Lower lobe of right lung (tissue), 2 donors: ENCODE results near the gene PPP2R5C. TPM values are rescaled to one million over a fixed set of nuclear protein-coding genes. Genes with fewer than 3 reads are reported as not detected.
A peak's percentile ranks its signal among the peaks of the same experiment; 100 is the strongest.

Experiments used
- ATAC-seq, 2 donors: fragments of 200-7000 bp; cut with Tn5 transposase; one replicate each; pipeline ENCODE4 v1.9.1; 2020 to 2022; ENCODE audit warnings: mild to moderate bottlenecking in 2 of 2, moderate library complexity in 2 of 2
- DNase-seq: peaks from one replicate; pipeline ENCODE4 v3.0.0-alpha.2; 2020
- H3K27ac ChIP-seq: fragments of 200-600 bp; one replicate; pipeline ENCODE4 v1.8.0; 2022
- H3K27me3 ChIP-seq: fragments of 200-600 bp; one replicate; pipeline ENCODE4 v1.8.0; 2022; ENCODE audit warnings: low read depth
- H3K36me3 ChIP-seq: fragments of 200-600 bp; one replicate; pipeline ENCODE4 v1.8.0; 2022; ENCODE audit warnings: mild to moderate bottlenecking
- H3K4me1 ChIP-seq: fragments of 200-600 bp; one replicate; pipeline ENCODE4 v1.8.0; 2022
- H3K4me3 ChIP-seq: fragments of 200-600 bp; one replicate; pipeline ENCODE4 v1.8.0; 2022; ENCODE audit warnings: mild to moderate bottlenecking
- H3K9me3 ChIP-seq: fragments of 200-600 bp; one replicate; pipeline ENCODE4 v1.8.0; 2022
- CTCF ChIP-seq: fragments of 200-600 bp; IDR thresholded peaks from one replicate; pipeline ENCODE4 v1.8.0; 2022; ENCODE audit warnings: antibody characterized with exemption, mild to moderate bottlenecking
- intact Hi-C: fragments of 100-400 bp; cut with DNase I; formaldehyde crosslinking; loops from one replicate; pipeline ENCODE4 v1.11.0; 2022
- total RNA-seq: library from RNA; stranded (reverse); fragmentation: NEBNext Ultra II Directional; extraction: Animal tissue kit (Norgen Biotek cat#: 25700); gene quantifications from one replicate; pipeline ENCODE4 v1.2.1, GENCODE V29; 2021
- donor health status: DM: no; HTN: yes; CAD: no; lungs with severe emphysema.

Gene PPP2R5C
- total RNA-seq, 1 donor from 2014 or later = 160 TPM

DNA sequence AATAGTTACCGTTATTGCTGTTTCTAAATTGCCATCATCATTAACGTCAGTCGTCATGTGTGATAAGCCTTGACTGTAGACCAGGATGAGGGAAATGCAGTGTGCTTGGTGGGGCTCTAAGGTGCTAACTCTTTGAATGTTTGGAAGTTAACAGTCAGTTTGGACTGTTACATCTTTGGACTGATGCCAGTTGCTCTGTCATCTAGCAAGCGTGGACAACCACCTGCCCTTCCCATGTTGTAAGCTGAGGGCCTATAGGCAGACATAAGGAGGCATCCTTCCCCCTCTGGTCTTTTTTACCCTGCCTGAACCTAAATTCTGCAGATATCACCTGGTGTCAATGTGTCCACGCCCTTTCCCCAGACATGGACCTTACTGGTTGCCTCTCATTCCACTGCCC lies 94.4 kb downstream of the PPP2R5C start:
- intact Hi-C loops = no loop called here
- Histone ChIP-seq H3K9me3 (no peaks in the 10 kb centered on the region), H3K27me3 (no peaks in the 10 kb centered on the region), H3K4me3 (no peak overlapping the region), H3K36me3 (peaks cover 17% of the 10 kb centered on the region), H3K27ac (no peak overlapping the region), H3K4me1 (peaks cover 70% of the 10 kb centered on the region)
- DNase-seq = no peak
- ATAC-seq = no peak
- no peak for TF ChIP-seq CTCF

GRCh38 chr14:101856536-101856935 lies 95.0 kb downstream of the PPP2R5C start:
- Histone ChIP-seq H3K36me3 (peaks cover 17% of the 10 kb centered on the region), H3K27ac (no peak overlapping the region), H3K4me3 (no peak overlapping the region), H3K4me1 (peaks cover 65% of the 10 kb centered on the region), H3K27me3 (no peaks in the 10 kb centered on the region), H3K9me3 (no peaks in the 10 kb centered on the region)
- DNase-seq = no peak
- TF ChIP-seq CTCF = no peak
- intact Hi-C loops = no loop called here
- ATAC-seq = no peak

DNA sequence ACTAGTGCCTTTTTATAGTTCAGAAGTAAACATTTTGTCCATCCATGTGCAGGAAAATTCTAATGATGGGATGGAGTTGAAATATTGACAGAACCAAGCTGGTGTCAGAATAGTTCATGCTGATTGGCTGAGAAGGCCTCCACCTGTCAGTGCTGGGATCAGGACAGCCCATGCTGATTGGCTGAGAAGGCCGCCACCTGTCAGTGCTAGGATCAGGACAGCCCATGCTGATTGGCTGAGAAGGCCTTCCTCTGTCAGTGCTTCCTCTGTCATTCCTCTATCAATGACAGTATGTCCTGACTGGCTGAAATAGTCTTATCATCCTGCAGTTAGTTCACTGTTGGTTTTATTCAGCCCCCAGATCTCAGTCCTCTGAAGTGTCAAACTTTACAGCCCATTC lies 95.7 kb downstream of the PPP2R5C start:
- peaks cover 17% of the 10 kb centered on the region for H3K36me3 ChIP-seq
- no peak for DNase-seq
- no peak overlapping the region for H3K27ac ChIP-seq
- no peaks in the 10 kb centered on the region for H3K9me3 ChIP-seq
- no peak for TF ChIP-seq CTCF
- H3K27me3 ChIP-seq = no peaks in the 10 kb centered on the region
- no peak overlapping the region for H3K4me3 ChIP-seq
- ATAC-seq = no peak
- intact Hi-C loops = no loop called here
- H3K4me1 ChIP-seq = peaks cover 58% of the 10 kb centered on the region

GRCh38 chr14:101858791-101859537 lies 97.5 kb downstream of the PPP2R5C start:
- no peak for TF ChIP-seq CTCF
- H3K27me3 ChIP-seq = no peaks in the 10 kb centered on the region
- H3K9me3 ChIP-seq = no peaks in the 10 kb centered on the region
- intact Hi-C loops = no loop called here
- peak overlapping the region; percentile 74 for H3K27ac ChIP-seq
- ATAC-seq (peak; percentile 88 to 94), DNase-seq (peak; percentile 60)
- peaks cover 17% of the 10 kb centered on the region for H3K36me3 ChIP-seq
- H3K4me3 ChIP-seq = no peak overlapping the region
- peaks cover 41% of the 10 kb centered on the region for H3K4me1 ChIP-seq

GRCh38 chr14:101859538-101859902 lies 98.0 kb downstream of the PPP2R5C start:
- Histone ChIP-seq H3K36me3 (peaks cover 22% of the 10 kb centered on the region), H3K4me3 (no peak overlapping the region), H3K9me3 (no peaks in the 10 kb centered on the region), H3K4me1 (peaks cover 35% of the 10 kb centered on the region), H3K27ac (peak overlapping the region; percentile 74), H3K27me3 (no peaks in the 10 kb centered on the region)
- intact Hi-C loops = no loop called here
- no peak for DNase-seq
- TF ChIP-seq CTCF = no peak
- ATAC-seq = peak; percentile 20 to 28
